HCT116 (cell line): Measurements from ENCODE around the gene SSTR3.

ENCODE experiments used
- CTCF ChIP-seq, 3 experiments: fragments of 200-600 bp in 1 of 3; sonication (generic) in 1 of 3; IDR thresholded peaks in 2 of 3; conservative IDR thresholded peaks in 1 of 3; 2 replicates each; pipeline ENCODE4 v1.5.1; 2012 to 2017; ENCODE audit warnings: low read depth in 2 of 3, low read length in 2 of 3, antibody characterized with exemption in 1 of 3, borderline replicate concordance in 1 of 3, control low read depth in 1 of 3, mild to moderate bottlenecking in 1 of 3, mixed read lengths in 1 of 3, mixed run types in 1 of 3, moderate library complexity in 1 of 3; ENCODE audit not compliant: insufficient read depth in 1 of 3
- EZH2 ChIP-seq: fragments of 200-600 bp; sonication (generic); IDR thresholded peaks from 2 replicates; pipeline ENCODE4 v1.6.1; 2017; ENCODE audit warnings: antibody characterized with exemption, mixed run types
- EZH2phosphoT487 ChIP-seq: fragments of 200-600 bp; IDR thresholded peaks from 2 replicates; pipeline ENCODE4 v1.6.1; 2018; ENCODE audit warnings: antibody characterized with exemption, borderline replicate concordance
- FOSL1 ChIP-seq: IDR thresholded peaks from 2 replicates; pipeline ENCODE4 v1.6.1; 2012; ENCODE audit warnings: low read depth
- JUND ChIP-seq: IDR thresholded peaks from 2 replicates; pipeline ENCODE4 v1.6.1; 2012
- POLR2A ChIP-seq: IDR thresholded peaks from 2 replicates; pipeline ENCODE4 v1.7.0; 2011; ENCODE audit warnings: borderline replicate concordance; ENCODE audit not compliant: insufficient read depth, insufficient read length; ENCODE audit errors: extremely low read depth
- POLR2AphosphoS5 ChIP-seq: IDR thresholded peaks from 2 replicates; pipeline ENCODE4 v1.6.1; 2011; ENCODE audit warnings: mild to moderate bottlenecking, low read depth, low read length, moderate library complexity
- REST ChIP-seq: IDR thresholded peaks from 2 replicates; pipeline ENCODE4 v1.6.1; 2012; ENCODE audit warnings: low read depth
- SRF ChIP-seq: IDR thresholded peaks from 2 replicates; pipeline ENCODE4 v1.6.1; 2012; ENCODE audit warnings: low read depth

- TF ChIP-seq CTCF (IDR thresholded peaks at IDR 0.05 in 2 of 3, conservative IDR thresholded peaks at IDR 0.05 in 1 of 3; ENCODE audit: borderline replicate concordance in 1 of 3, insufficient read depth in 1 of 3, low read depth in 2 of 3, low read length in 2 of 3) (no peak), EZH2phosphoT487 (no peak), EZH2 (no peak), POLR2A (no peak), REST (no peak), FOSL1 (no peak), JUND (no peak), SRF (no peak), POLR2AphosphoS5 (no peak)
Observed at GRCh38 chr22:37241351-37242142, 29.3 kb upstream of the SSTR3 start.
